ENCODE data around the gene MTSS2. TPM values are rescaled to one million over a fixed set of nuclear protein-coding genes. Genes with fewer than 3 reads are reported as not detected.

The MTSS2 gene
- total and polyA plus RNA-seq, 2 experiments from 2014 or later, result 1.6 to 19.6 TPM

DNA sequence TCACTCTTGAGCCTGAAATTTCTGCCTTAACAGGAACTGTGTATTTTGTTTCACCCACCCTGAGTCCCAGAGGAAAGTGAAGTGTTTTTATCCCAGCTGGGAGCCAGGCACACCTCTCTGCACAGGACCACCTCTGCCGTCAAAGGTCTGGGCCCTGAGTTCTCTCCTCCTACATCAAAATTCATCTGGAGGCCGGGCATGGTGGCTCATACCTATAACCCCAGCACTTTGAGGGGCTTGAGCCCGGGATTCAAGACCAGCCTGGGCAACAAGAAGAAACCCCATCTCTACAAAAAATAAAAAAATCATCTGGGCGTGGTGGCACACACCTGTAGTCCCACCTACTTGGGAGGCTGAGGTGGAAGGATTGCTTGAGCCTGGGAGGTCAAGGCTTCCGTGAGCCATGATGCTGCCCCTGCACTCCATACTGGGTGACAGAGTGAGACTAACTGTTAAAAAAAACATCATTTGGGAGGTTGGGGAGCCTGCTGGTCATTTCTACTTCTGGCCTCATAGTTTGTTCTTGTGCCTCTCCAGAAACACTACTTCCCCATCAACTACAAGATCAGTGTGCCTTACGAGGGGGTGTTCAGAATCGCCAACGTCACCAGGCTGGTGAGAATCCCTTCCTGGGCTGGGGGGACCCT is 29.7 kb downstream of the MTSS2 start:
- H3K36me3 ChIP-seq (ENCODE audit: insufficient read depth), result no peaks in the 10 kb centered on the region
- no peaks in the 10 kb centered on the region for H3F3A ChIP-seq (replicated peaks; ENCODE audit: low read depth)
- no peak for DNase-seq (ENCODE audit: low spot score)
- H4K20me1 ChIP-seq (replicated peaks; ENCODE audit: insufficient read depth), result no peaks in the 10 kb centered on the region
- Mint-ChIP-seq H3K27me3 (ENCODE audit: insufficient read depth, low read depth, poor library complexity) (peaks cover 4% of the 10 kb centered on the region), H3K9me3 (no peaks in the 10 kb centered on the region), H3K4me1 (peaks cover 16% of the 10 kb centered on the region), H3K36me3 (ENCODE audit: low read depth) (no peaks in the 10 kb centered on the region), H3K27ac (no peak overlapping the region), H3K4me3 (no peak overlapping the region)
- H3K4me3 ChIP-seq, result no peak overlapping the region
- H3K79me2 ChIP-seq (replicated peaks; ENCODE audit: insufficient read depth), result no peaks in the 10 kb centered on the region
- no peak overlapping the region for H3K4me2 ChIP-seq
- no peak for TF ChIP-seq ZNF462 (CRISPR knock-in tag; IDR thresholded peaks at IDR 0.05)
- TF ChIP-seq EZH2 (IDR thresholded peaks at IDR 0.05; ENCODE audit: low read depth, unreplicated experiment), result no peak
- no peak for TF ChIP-seq ETS1 (IDR thresholded peaks at IDR 0.05)
- TF ChIP-seq EZH2phosphoT487 (IDR thresholded peaks at IDR 0.05; ENCODE audit: unreplicated experiment), result no peak
- no peak for TF ChIP-seq JUNB (IDR thresholded peaks at IDR 0.05; ENCODE audit: unreplicated experiment)
- TF ChIP-seq ZNF114 (CRISPR knock-in tag; IDR thresholded peaks at IDR 0.05), result no peak
- TF ChIP-seq, protein P1, sequence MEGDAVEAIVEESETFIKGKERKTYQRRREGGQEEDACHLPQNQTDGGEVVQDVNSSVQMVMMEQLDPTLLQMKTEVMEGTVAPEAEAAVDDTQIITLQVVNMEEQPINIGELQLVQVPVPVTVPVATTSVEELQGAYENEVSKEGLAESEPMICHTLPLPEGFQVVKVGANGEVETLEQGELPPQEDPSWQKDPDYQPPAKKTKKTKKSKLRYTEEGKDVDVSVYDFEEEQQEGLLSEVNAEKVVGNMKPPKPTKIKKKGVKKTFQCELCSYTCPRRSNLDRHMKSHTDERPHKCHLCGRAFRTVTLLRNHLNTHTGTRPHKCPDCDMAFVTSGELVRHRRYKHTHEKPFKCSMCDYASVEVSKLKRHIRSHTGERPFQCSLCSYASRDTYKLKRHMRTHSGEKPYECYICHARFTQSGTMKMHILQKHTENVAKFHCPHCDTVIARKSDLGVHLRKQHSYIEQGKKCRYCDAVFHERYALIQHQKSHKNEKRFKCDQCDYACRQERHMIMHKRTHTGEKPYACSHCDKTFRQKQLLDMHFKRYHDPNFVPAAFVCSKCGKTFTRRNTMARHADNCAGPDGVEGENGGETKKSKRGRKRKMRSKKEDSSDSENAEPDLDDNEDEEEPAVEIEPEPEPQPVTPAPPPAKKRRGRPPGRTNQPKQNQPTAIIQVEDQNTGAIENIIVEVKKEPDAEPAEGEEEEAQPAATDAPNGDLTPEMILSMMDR (conservative IDR thresholded peaks at IDR 0.05; ENCODE audit: low read depth in 2 of 2), result no peak
- TF ChIP-seq POLR2AphosphoS5 (IDR thresholded peaks at IDR 0.05; ENCODE audit: low read depth), result no peak
- TF ChIP-seq STAT1 (IDR thresholded peaks at IDR 0.05; ENCODE audit: unreplicated experiment), result no peak
- no peak for TF ChIP-seq CREB1 (CRISPR knock-in tag; IDR thresholded peaks at IDR 0.05; ENCODE audit: low read depth)
- TF ChIP-seq, protein P2, sequence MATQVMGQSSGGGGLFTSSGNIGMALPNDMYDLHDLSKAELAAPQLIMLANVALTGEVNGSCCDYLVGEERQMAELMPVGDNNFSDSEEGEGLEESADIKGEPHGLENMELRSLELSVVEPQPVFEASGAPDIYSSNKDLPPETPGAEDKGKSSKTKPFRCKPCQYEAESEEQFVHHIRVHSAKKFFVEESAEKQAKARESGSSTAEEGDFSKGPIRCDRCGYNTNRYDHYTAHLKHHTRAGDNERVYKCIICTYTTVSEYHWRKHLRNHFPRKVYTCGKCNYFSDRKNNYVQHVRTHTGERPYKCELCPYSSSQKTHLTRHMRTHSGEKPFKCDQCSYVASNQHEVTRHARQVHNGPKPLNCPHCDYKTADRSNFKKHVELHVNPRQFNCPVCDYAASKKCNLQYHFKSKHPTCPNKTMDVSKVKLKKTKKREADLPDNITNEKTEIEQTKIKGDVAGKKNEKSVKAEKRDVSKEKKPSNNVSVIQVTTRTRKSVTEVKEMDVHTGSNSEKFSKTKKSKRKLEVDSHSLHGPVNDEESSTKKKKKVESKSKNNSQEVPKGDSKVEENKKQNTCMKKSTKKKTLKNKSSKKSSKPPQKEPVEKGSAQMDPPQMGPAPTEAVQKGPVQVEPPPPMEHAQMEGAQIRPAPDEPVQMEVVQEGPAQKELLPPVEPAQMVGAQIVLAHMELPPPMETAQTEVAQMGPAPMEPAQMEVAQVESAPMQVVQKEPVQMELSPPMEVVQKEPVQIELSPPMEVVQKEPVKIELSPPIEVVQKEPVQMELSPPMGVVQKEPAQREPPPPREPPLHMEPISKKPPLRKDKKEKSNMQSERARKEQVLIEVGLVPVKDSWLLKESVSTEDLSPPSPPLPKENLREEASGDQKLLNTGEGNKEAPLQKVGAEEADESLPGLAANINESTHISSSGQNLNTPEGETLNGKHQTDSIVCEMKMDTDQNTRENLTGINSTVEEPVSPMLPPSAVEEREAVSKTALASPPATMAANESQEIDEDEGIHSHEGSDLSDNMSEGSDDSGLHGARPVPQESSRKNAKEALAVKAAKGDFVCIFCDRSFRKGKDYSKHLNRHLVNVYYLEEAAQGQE (IDR thresholded peaks at IDR 0.05; ENCODE audit: unreplicated experiment), result no peak
- TF ChIP-seq ZNF331 (CRISPR knock-in tag; IDR thresholded peaks at IDR 0.05; ENCODE audit: low read depth), result no peak
- TF ChIP-seq NANOG (IDR thresholded peaks at IDR 0.05; ENCODE audit: borderline replicate concordance), result no peak
- ATAC-seq, result no peak
- H3K9me2 ChIP-seq (ENCODE audit: insufficient read depth), result no peaks in the 10 kb centered on the region
- H3K27me3 ChIP-seq (ENCODE audit: insufficient read depth), result no peaks in the 10 kb centered on the region
- peaks cover 7% of the 10 kb centered on the region for H3K4me1 ChIP-seq (ENCODE audit: insufficient read depth)
- no peak overlapping the region for H2AFZ ChIP-seq
- H3K27ac ChIP-seq (ENCODE audit: low read depth), result no peak overlapping the region

Data from GM23338 (cell line).